Measurements from ENCODE around the gene PTPRD. TPM values are rescaled to one million over a fixed set of nuclear protein-coding genes. Genes with fewer than 3 reads are reported as not detected.
"Not testable (repeated sequence)": the region's sequence is repeated elsewhere in the genome, so short reads cannot be mapped to it uniquely, and the experiment has no call there.

The PTPRD gene
- total and polyA plus RNA-seq, 10 donors: 0.08 to 11.7 (median 2.9) TPM

GRCh38 chr9:9045072-9045471 lies 1567.7 kb downstream of the PTPRD start:
- Histone ChIP-seq H3K27ac (no peak overlapping the region), H3K4me1 (no peaks in the 10 kb centered on the region), H3K9me3 (no peaks in the 10 kb centered on the region), H3K27me3 (replicated peaks in 1 of 7) (no peaks in the 10 kb centered on the region), H3K36me3 (no peaks in the 10 kb centered on the region), H3K4me3 (no peak overlapping the region)
- TF ChIP-seq POLR2A (IDR thresholded peaks at IDR 0.05) (no peak), POLR2AphosphoS5 (IDR thresholded peaks at IDR 0.05) (no peak)
- TF ChIP-seq, protein P1, sequence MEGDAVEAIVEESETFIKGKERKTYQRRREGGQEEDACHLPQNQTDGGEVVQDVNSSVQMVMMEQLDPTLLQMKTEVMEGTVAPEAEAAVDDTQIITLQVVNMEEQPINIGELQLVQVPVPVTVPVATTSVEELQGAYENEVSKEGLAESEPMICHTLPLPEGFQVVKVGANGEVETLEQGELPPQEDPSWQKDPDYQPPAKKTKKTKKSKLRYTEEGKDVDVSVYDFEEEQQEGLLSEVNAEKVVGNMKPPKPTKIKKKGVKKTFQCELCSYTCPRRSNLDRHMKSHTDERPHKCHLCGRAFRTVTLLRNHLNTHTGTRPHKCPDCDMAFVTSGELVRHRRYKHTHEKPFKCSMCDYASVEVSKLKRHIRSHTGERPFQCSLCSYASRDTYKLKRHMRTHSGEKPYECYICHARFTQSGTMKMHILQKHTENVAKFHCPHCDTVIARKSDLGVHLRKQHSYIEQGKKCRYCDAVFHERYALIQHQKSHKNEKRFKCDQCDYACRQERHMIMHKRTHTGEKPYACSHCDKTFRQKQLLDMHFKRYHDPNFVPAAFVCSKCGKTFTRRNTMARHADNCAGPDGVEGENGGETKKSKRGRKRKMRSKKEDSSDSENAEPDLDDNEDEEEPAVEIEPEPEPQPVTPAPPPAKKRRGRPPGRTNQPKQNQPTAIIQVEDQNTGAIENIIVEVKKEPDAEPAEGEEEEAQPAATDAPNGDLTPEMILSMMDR (IDR thresholded peaks at IDR 0.05 in 8 of 11, conservative IDR thresholded peaks at IDR 0.05 in 3 of 11): no peak
- WGBS, 5 donors: 35 to 53% (median 43%) methylated on average over 4 of the region's 4 CpGs
- intact Hi-C loops (cut with DNase I; ENCODE audit: low total_unique reads): no loop called here
- no peak for DNase-seq

GRCh38 chr9:9043788-9044187 lies 1569.0 kb downstream of the PTPRD start:
- intact Hi-C loops (cut with DNase I; ENCODE audit: low total_unique reads); H3K36me3 ChIP-seq: not testable (repeated sequence)
- 91 to 100% (median 98%) methylated on average over 3 of the region's 3 CpGs for WGBS, 5 donors

GRCh38 chr9:9041756-9042155 lies 1571.0 kb downstream of the PTPRD start:
- Histone ChIP-seq H3K9me3 (no peaks in the 10 kb centered on the region), H3K27me3 (replicated peaks in 1 of 7) (no peaks in the 10 kb centered on the region), H3K27ac (no peak overlapping the region), H3K4me3 (no peak overlapping the region), H3K4me1 (no peaks in the 10 kb centered on the region), H3K36me3 (no peaks in the 10 kb centered on the region)
- DNase-seq: no peak
- WGBS, 5 donors: 62 to 83% (median 72%) methylated on average over 3 of the region's 3 CpGs
- no peak for TF ChIP-seq POLR2A (IDR thresholded peaks at IDR 0.05)
- TF ChIP-seq, protein P1 (IDR thresholded peaks at IDR 0.05 in 8 of 11, conservative IDR thresholded peaks at IDR 0.05 in 3 of 11): no peak
- no peak for TF ChIP-seq POLR2AphosphoS5 (IDR thresholded peaks at IDR 0.05)
- intact Hi-C loops (cut with DNase I; ENCODE audit: low total_unique reads): no loop called here

More at GRCh38 chr9:9043788-9044187, 1569.0 kb downstream of the PTPRD start:
- H3K27me3 ChIP-seq (replicated peaks in 1 of 7); H3K9me3 ChIP-seq; H3K27ac ChIP-seq; H3K4me1 ChIP-seq; H3K4me3 ChIP-seq; DNase-seq: not testable (repeated sequence)

DNA sequence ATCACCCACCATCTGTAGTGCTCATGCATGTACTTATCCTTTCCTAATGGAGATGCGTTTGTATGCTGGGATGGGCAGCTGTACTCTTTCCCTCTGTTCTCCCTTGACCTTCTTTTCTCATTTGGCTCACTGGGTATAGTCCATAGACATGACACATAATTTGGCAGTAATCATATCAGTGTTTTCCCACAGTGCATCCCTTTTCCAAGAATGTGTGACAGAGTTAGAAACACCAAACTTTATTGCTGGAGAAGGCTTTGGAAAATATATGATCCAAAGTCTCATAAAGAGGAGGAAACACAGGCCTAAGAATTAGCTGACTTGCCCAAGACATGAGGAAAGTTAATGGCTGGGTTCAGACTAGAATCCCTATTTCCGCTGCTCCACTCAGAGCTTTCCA lies 1579.8 kb downstream of the PTPRD start:
- Histone ChIP-seq H3K27ac (no peak overlapping the region), H3K4me1 (no peaks in the 10 kb centered on the region), H3K9me3 (no peaks in the 10 kb centered on the region), H3K4me3 (no peak overlapping the region), H3K36me3 (no peaks in the 10 kb centered on the region), H3K27me3 (replicated peaks in 1 of 7) (no peaks in the 10 kb centered on the region)
- intact Hi-C loops (cut with DNase I; ENCODE audit: low total_unique reads): no loop called here
- WGBS, 5 donors: 79 to 93% (median 86%) methylated on average over 2 of the region's 2 CpGs
- TF ChIP-seq POLR2A (IDR thresholded peaks at IDR 0.05) (no peak), POLR2AphosphoS5 (IDR thresholded peaks at IDR 0.05) (no peak)
- TF ChIP-seq, protein P1 (IDR thresholded peaks at IDR 0.05 in 8 of 11, conservative IDR thresholded peaks at IDR 0.05 in 3 of 11): no peak
- DNase-seq: no peak

DNA sequence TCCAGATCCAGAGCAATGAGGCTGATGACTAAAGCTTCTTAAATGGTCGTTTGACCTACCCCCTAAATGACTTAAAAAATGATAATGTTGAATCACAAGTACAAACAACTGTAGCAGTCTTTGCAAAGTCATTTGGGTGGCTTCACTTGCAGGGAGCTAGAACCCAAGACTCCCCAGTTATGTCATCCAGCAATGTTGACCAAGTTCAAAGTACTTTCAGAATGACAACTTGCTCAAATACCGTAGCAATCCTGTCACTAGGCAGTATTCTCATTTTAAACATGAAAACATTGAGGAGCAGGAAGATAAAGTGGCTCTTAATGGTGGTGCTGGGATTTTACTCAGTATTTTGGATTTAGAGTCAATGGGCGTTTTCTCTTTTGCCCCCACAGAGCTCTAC lies 1596.2 kb downstream of the PTPRD start:
- H3K27me3 ChIP-seq (replicated peaks in 1 of 7): no peaks in the 10 kb centered on the region
- no peaks in the 10 kb centered on the region for H3K36me3 ChIP-seq
- DNase-seq: no peak
- H3K9me3 ChIP-seq: no peaks in the 10 kb centered on the region
- TF ChIP-seq POLR2AphosphoS5 (IDR thresholded peaks at IDR 0.05) (no peak), POLR2A (IDR thresholded peaks at IDR 0.05) (no peak)
- TF ChIP-seq, protein P1 (IDR thresholded peaks at IDR 0.05 in 8 of 11, conservative IDR thresholded peaks at IDR 0.05 in 3 of 11): no peak
- 55 to 77% (median 64%) methylated on average over 3 of the region's 3 CpGs for WGBS, 5 donors
- H3K4me1 ChIP-seq: no peaks in the 10 kb centered on the region
- H3K27ac ChIP-seq: no peak overlapping the region
- no peak overlapping the region for H3K4me3 ChIP-seq
- intact Hi-C loops (cut with DNase I; ENCODE audit: low total_unique reads): no loop called here
